A549 (cell line): ENCODE data around the gene KIF1B. TPM values are rescaled to one million over a fixed set of nuclear protein-coding genes. Genes with fewer than 3 reads are reported as not detected.
"Not testable (repeated sequence)": the region's sequence is repeated elsewhere in the genome, so short reads cannot be mapped to it uniquely, and the experiment has no call there.

Source experiments
- ATAC-seq, 2 experiments: fragments of 200-7000 bp in 1 of 2; fragments of >200 bp in 1 of 2; cut with Nextera tagmentation in 1 of 2; cut with Tn5 transposase in 1 of 2; 3 replicates each; pipeline versions ENCODE4 v1.8.0 to v1.9.1; 2018 to 2020; ENCODE audit warnings: mild to moderate bottlenecking in 1 of 2, moderate library complexity in 1 of 2
- CTCF ChIA-PET: fragments of 300-600 bp; sonication (Branson Sonifier 250); formaldehyde crosslinking; extraction: SDS; loops from one replicate; lab custom pipeline; 2021; ENCODE audit warnings: antibody characterized with exemption, inconsistent platforms; lab: Yijun Ruan, JAX
- POLR2A ChIA-PET: fragments of 350-600 bp; formaldehyde crosslinking; extraction: SDS; loops from one replicate; lab custom pipeline; 2021; ENCODE audit warnings: antibody characterized with exemption, inconsistent platforms; lab: Yijun Ruan, JAX
- DNase-seq, 2 experiments: peaks; one replicate each; pipeline versions ENCODE4 v3.0.0 to v3.0.0-alpha.2; 2011 to 2016; ENCODE audit warnings: low read depth in 1 of 2, low spot score in 1 of 2
- FAIRE-seq: peaks from 2 replicates; lab custom pipeline; 2011; peaks lifted over from hg19 to GRCh38; lab: Jason Lieb, UNC
- H3K27ac ChIP-seq, 2 experiments: fragments of >200 bp; sonication (Bioruptor Twin); formaldehyde crosslinking; 3 replicates each; pipeline ENCODE4 v1.5.1; 2016 to 2017
- H3K4me1 ChIP-seq: fragments of >200 bp; sonication (Bioruptor Twin); formaldehyde crosslinking; 3 replicates; pipeline ENCODE4 v1.6.1; 2016
- H3K4me2 ChIP-seq: fragments of >200 bp; sonication (Bioruptor Twin); formaldehyde crosslinking; 3 replicates; pipeline ENCODE4 v1.6.1; 2016
- H3K4me3 ChIP-seq: fragments of >200 bp; sonication (Bioruptor Twin); formaldehyde crosslinking; 3 replicates; pipeline ENCODE4 v1.5.1; 2016
- H3K9me3 ChIP-seq: fragments of >200 bp; sonication (Bioruptor Twin); formaldehyde crosslinking; 3 replicates; pipeline ENCODE4 v1.6.1; 2016
- CEBPB ChIP-seq, 2 experiments: fragments of >200 bp in 1 of 2; sonication (Bioruptor Twin) in 1 of 2; formaldehyde crosslinking in 1 of 2; IDR thresholded peaks; 2 replicates each; pipeline ENCODE4 v1.6.1; 2012 to 2016
- CHD4 ChIP-seq: fragments of 200-600 bp; sonication (generic); IDR thresholded peaks from 2 replicates; pipeline ENCODE4 v1.6.1; 2016; ENCODE audit warnings: antibody characterized with exemption, mild to moderate bottlenecking, borderline replicate concordance
- CTCF ChIP-seq: fragments of >200 bp; sonication (Bioruptor Twin); formaldehyde crosslinking; IDR thresholded peaks from 3 replicates; pipeline ENCODE4 v1.5.1; 2016
- EHMT2 ChIP-seq: fragments of 200-600 bp; sonication (generic); IDR thresholded peaks from 2 replicates; pipeline ENCODE4 v1.6.1; 2016; ENCODE audit warnings: antibody characterized with exemption, low read depth, mild to moderate bottlenecking, moderate library complexity
- FOSL2 ChIP-seq, 2 experiments: fragments of 450-650 bp in 1 of 2; fragments of >200 bp in 1 of 2; sonication (Bioruptor Twin) in 1 of 2; formaldehyde crosslinking; IDR thresholded peaks; 2 replicates each; pipeline versions ENCODE4 v1.5.0 to v1.6.1; 2016 to 2020; ENCODE audit warnings: mild to moderate bottlenecking in 1 of 2, moderate library complexity in 1 of 2
- GATA3 ChIP-seq: IDR thresholded peaks from 2 replicates; pipeline ENCODE4 v1.6.1; 2012; ENCODE audit warnings: borderline replicate concordance
- HES2 ChIP-seq: fragments of >200 bp; sonication (Bioruptor Twin); formaldehyde crosslinking; IDR thresholded peaks from 2 replicates; pipeline ENCODE4 v1.6.1; 2016
- HOXA7 ChIP-seq: fragments of 250-450 bp; sonication (Bioruptor Pico); IDR thresholded peaks from 2 replicates; pipeline ENCODE4 v1.5.0; 2020; ENCODE audit warnings: mild to moderate bottlenecking, moderate library complexity
- HOXB5 ChIP-seq: fragments of 250-450 bp; sonication (Bioruptor Pico); IDR thresholded peaks from 2 replicates; pipeline ENCODE4 v1.5.0; 2020; ENCODE audit warnings: mild to moderate bottlenecking, moderate library complexity
- JUN ChIP-seq, 2 experiments: fragments of >200 bp; sonication (Bioruptor Twin); formaldehyde crosslinking; IDR thresholded peaks; 2 replicates in 1 of 2; 3 replicates in 1 of 2; pipeline ENCODE4 v1.6.1; 2016 to 2017
- JUNB ChIP-seq: fragments of >200 bp; sonication (Bioruptor Twin); formaldehyde crosslinking; IDR thresholded peaks from 2 replicates; pipeline ENCODE4 v1.6.1; 2016
- KDM5A ChIP-seq: fragments of 200-600 bp; sonication (generic); IDR thresholded peaks from 2 replicates; pipeline ENCODE4 v1.6.1; 2016; ENCODE audit warnings: antibody characterized with exemption, mild to moderate bottlenecking
- MAFK ChIP-seq: fragments of 450-650 bp; IDR thresholded peaks from 2 replicates; pipeline ENCODE4 v1.6.1; 2014; ENCODE audit not compliant: partially characterized antibody
- MAX ChIP-seq: IDR thresholded peaks from 2 replicates; pipeline ENCODE4 v1.6.1; 2012
- MAZ ChIP-seq: fragments of 150-350 bp; IDR thresholded peaks from 2 replicates; pipeline ENCODE4 v1.6.1; 2014; ENCODE audit warnings: antibody characterized with exemption, low read depth, low read length, borderline replicate concordance
- MYC ChIP-seq: IDR thresholded peaks from 2 replicates; pipeline ENCODE4 v1.6.1; 2012; ENCODE audit warnings: mild to moderate bottlenecking, inconsistent platforms, low read length, improper control_type of control experiment, borderline replicate concordance
- POLR2A ChIP-seq: IDR thresholded peaks from 2 replicates; pipeline ENCODE4 v1.6.1; 2012; ENCODE audit warnings: mild to moderate bottlenecking, low read length
- RAD21 ChIP-seq, 2 experiments: fragments of >200 bp in 1 of 2; sonication (Bioruptor Twin) in 1 of 2; formaldehyde crosslinking in 1 of 2; IDR thresholded peaks in 1 of 2; conservative IDR thresholded peaks in 1 of 2; 2 replicates in 1 of 2; 3 replicates in 1 of 2; pipeline ENCODE4 v1.6.1; 2012 to 2018; ENCODE audit warnings: inconsistent platforms in 1 of 2
- RARB ChIP-seq: fragments of 250-450 bp; sonication (Bioruptor Pico); IDR thresholded peaks from 2 replicates; pipeline ENCODE4 v1.8.0; 2021; ENCODE audit warnings: mild to moderate bottlenecking, moderate library complexity
- RFX5 ChIP-seq: fragments of 450-650 bp; IDR thresholded peaks from 2 replicates; pipeline ENCODE4 v1.7.1; 2014; ENCODE audit warnings: antibody characterized with exemption, mild to moderate bottlenecking, moderate library complexity
- SMC3 ChIP-seq: fragments of >200 bp; sonication (Bioruptor Twin); formaldehyde crosslinking; IDR thresholded peaks from 3 replicates; pipeline ENCODE4 v1.6.1; 2018; ENCODE audit warnings: inconsistent platforms
- TFCP2L1 ChIP-seq: fragments of 250-450 bp; sonication (Bioruptor Pico); IDR thresholded peaks from 2 replicates; pipeline ENCODE4 v1.5.0; 2021; ENCODE audit warnings: mild to moderate bottlenecking
- ZSCAN20 ChIP-seq: fragments of 250-450 bp; sonication (Bioruptor Pico); IDR thresholded peaks from 2 replicates; pipeline ENCODE4 v1.8.0; 2022; ENCODE audit warnings: mild to moderate bottlenecking, moderate library complexity
- WGBS: methylation state at CpG from one replicate; pipeline ENCODE4 v1.1.6; 2017; ENCODE audit errors: missing lambda C conversion rate; 5-methylcytosine and 5-hydroxymethylcytosine counted together
- polyA plus RNA-seq, 4 experiments: library from polyadenylated mRNA; depleted of rRNA in 3 of 4; stranded (reverse); fragments of >200 nt; fragmentation: RNase III in 1 of 4; extraction: RNeasy Plus Mini Kit Qiagen cat#74134 plus additional on column Dnase treatment in 1 of 4; gene quantifications; 2 replicates in 3 of 4; 3 replicates in 1 of 4; pipeline ENCODE4 v1.2.3, GENCODE V29; 2011 to 2017

KIF1B gene
- polyA plus RNA-seq, 2 of the 4 experiments (the other 2 are of a cell fraction), result 9.8 to 18.3 TPM

GRCh38 chr1:10374442-10374860 is 164.1 kb downstream of the KIF1B start:
- ATAC-seq (no peak), FAIRE-seq (no peak), DNase-seq (no peak)
- H3K9me3 ChIP-seq, result no peaks in the 10 kb centered on the region
- ChIA-PET CTCF (interaction anchor here (1.4 to 2.3 kb wide), 2 partner anchors 46 to 55 kb away, joined by 4 to 15 read pairs; partner anchors contain the start of gene CENPS), POLR2A (interaction anchor here (1.0 kb wide), 1 partner anchor 24 kb away, joined by 3 read pairs; the partner anchor contains the start of gene PGD)
- WGBS, result 90% methylated on average over 8 of the region's 8 CpGs
- peak overlapping the region; percentile 58 to 83 for H3K27ac ChIP-seq
- no peak for TF ChIP-seq POLR2A
- no peak for TF ChIP-seq HES2
- no peak for TF ChIP-seq MAZ
- 0 out of 4 replicates have a peak, but pooled peaks of 1 of the 2 experiments have one; percentile 14 for TF ChIP-seq CEBPB (IDR thresholded peaks at IDR 0.05)
- TF ChIP-seq MAX, result no peak
- no peak for TF ChIP-seq TFCP2L1 (CRISPR knock-in tag)
- H3K4me2 ChIP-seq, result no peak overlapping the region
- H3K4me1 ChIP-seq, result peaks cover 38% of the 10 kb centered on the region
- no peak overlapping the region for H3K4me3 ChIP-seq

- Histone ChIP-seq H3K4me1 (peaks cover 65% of the 10 kb centered on the region), H3K27ac (peak overlapping the region; percentile 99), H3K4me2 (peak overlapping the region; percentile 67)
- ChIA-PET CTCF (interaction anchor here (0.6 to 3.2 kb wide), 29 partner anchors 8 to 1260 kb away, joined by 3 to 63 read pairs (median 5); partner anchors contain the start of genes CENPS, KIF1B and PGD), POLR2A (interaction anchor here (0.5 to 2.3 kb wide), 7 partner anchors 10 to 53 kb away, joined by 3 to 30 read pairs (median 6); partner anchors contain the start of genes CENPS and PGD)
- H3K4me3 ChIP-seq; H3K9me3 ChIP-seq; FAIRE-seq; TF ChIP-seq FOSL2 (IDR thresholded peaks at IDR 0.05): not testable (repeated sequence)
- 7% methylated on average over 14 of the region's 14 CpGs for WGBS
- 0 out of 2 replicates have a peak, but pooled peaks have one; percentile 11 for TF ChIP-seq FOSL2 (CRISPR knock-in tag; IDR thresholded peaks at IDR 0.05)
- peak; percentile 82 for TF ChIP-seq SMC3
- peak; percentile 69 for TF ChIP-seq CTCF
- peak; percentile 85 to 91 for TF ChIP-seq RAD21 (conservative IDR thresholded peaks at IDR 0.05 in 1 of 2, IDR thresholded peaks at IDR 0.05 in 1 of 2)
- TF ChIP-seq MAX, result 0 out of 2 replicates have a peak, but pooled peaks have one; percentile 34
- TF ChIP-seq CEBPB (IDR thresholded peaks at IDR 0.05), result 0 out of 4 replicates have a peak, but pooled peaks of 1 of the 2 experiments have one; percentile 13
- TF ChIP-seq MAFK, result peak; percentile 34
- DNase-seq, result peak in 1 of 2 experiments; percentile 82
- peak; percentile 53 to 61; a peak in 5 of 6 replicates for ATAC-seq
Measured at GRCh38 chr1:10377365-10378029, 167.1 kb downstream of the KIF1B start.

- DNase-seq (peak; percentile 62 to 94), ATAC-seq (peak; percentile 78 to 85), FAIRE-seq (no peak)
- no peak overlapping the region for H3K4me3 ChIP-seq
- WGBS, result 15% methylated on average over 15 of the region's 15 CpGs
- H3K4me2 ChIP-seq, result peak overlapping the region; percentile 67
- ChIA-PET POLR2A (interaction anchor here (0.7 to 2.3 kb wide), 7 partner anchors 10 to 52 kb away, joined by 3 to 30 read pairs (median 6); partner anchors contain the start of genes CENPS and PGD), CTCF (interaction anchor here (0.6 to 3.2 kb wide), 21 partner anchors 9 to 1259 kb away, joined by 3 to 63 read pairs (median 8); partner anchors contain the start of genes CENPS, KIF1B and PGD)
- H3K9me3 ChIP-seq, result no peaks in the 10 kb centered on the region
- peaks cover 73% of the 10 kb centered on the region for H3K4me1 ChIP-seq
- peak overlapping the region; percentile 99 for H3K27ac ChIP-seq
- peak in 1 of 2 experiments; percentile 57; a peak in 1 of 5 replicates for TF ChIP-seq JUN (IDR thresholded peaks at IDR 0.05)
- TF ChIP-seq HOXA7, result no peak
- no peak for TF ChIP-seq JUNB
- TF ChIP-seq RARB (CRISPR knock-in tag), result no peak
- no peak; a peak in 1 of 4 replicates for TF ChIP-seq CEBPB (IDR thresholded peaks at IDR 0.05)
- TF ChIP-seq EHMT2, result no peak
- 0 out of 3 replicates have a peak, but pooled peaks have one; percentile 7 for TF ChIP-seq SMC3
- TF ChIP-seq MYC, result no peak
- TF ChIP-seq MAX, result peak; percentile 83
- TF ChIP-seq GATA3, result peak; percentile 48; the same call in 1 of the 2 replicates
- peak; percentile 89 for TF ChIP-seq RFX5
- TF ChIP-seq KDM5A, result no peak
- no peak for TF ChIP-seq CTCF
- no peak for TF ChIP-seq ZSCAN20 (CRISPR knock-in tag)
- no peak for TF ChIP-seq HES2
- TF ChIP-seq HOXB5 (CRISPR knock-in tag), result 0 out of 2 replicates have a peak, but pooled peaks have one; percentile 46
- TF ChIP-seq CHD4, result no peak
Measured at GRCh38 chr1:10378081-10378841, 167.9 kb downstream of the KIF1B start.
